Neural cell (in vitro differentiated cells): ENCODE results near the gene ABHD17A.

ENCODE experiments used
- EP300 ChIP-seq: fragments of 450-650 bp; conservative IDR thresholded peaks from 2 replicates; pipeline ENCODE4 v1.6.1; 2014; ENCODE audit warnings: antibody characterized with exemption, mild to moderate bottlenecking, moderate library complexity; ENCODE audit not compliant: poor library complexity, severe bottlenecking
- EZH2 ChIP-seq: fragments of 200-600, 300-800 bp; shearing (Covaris generic), sonication (generic); IDR thresholded peaks from 2 replicates; pipeline ENCODE4 v1.6.1; 2014; ENCODE audit warnings: antibody characterized with exemption, low read length, borderline replicate concordance, mild to moderate bottlenecking; ENCODE audit not compliant: insufficient read depth, poor library complexity, severe bottlenecking
- MXI1 ChIP-seq: fragments of 450-650 bp; conservative IDR thresholded peaks from 2 replicates; pipeline ENCODE4 v1.6.1; 2014; ENCODE audit warnings: antibody characterized with exemption, mild to moderate bottlenecking; ENCODE audit not compliant: poor library complexity, severe bottlenecking
- POLR2AphosphoS5 ChIP-seq: IDR thresholded peaks from 2 replicates; pipeline ENCODE4 v1.6.1; 2012
- RAD21 ChIP-seq: fragments of 450-650 bp; conservative IDR thresholded peaks from 2 replicates; pipeline ENCODE4 v1.6.1; 2014; ENCODE audit warnings: antibody characterized with exemption, mild to moderate bottlenecking, moderate library complexity
- TAF1 ChIP-seq: IDR thresholded peaks from 2 replicates; pipeline ENCODE4 v1.6.1; 2012; ENCODE audit warnings: low read depth
- TF ChIP-seq, protein P1 (sequence below): fragments of 450-650 bp; IDR thresholded peaks from 2 replicates; pipeline ENCODE4 v1.5.1; 2014; ENCODE audit warnings: antibody characterized with exemption, mild to moderate bottlenecking, moderate library complexity; ENCODE audit not compliant: poor library complexity, severe bottlenecking
- TF ChIP-seq, protein P2 (sequence below): IDR thresholded peaks from 2 replicates; pipeline ENCODE4 v1.6.1; 2012; ENCODE audit warnings: borderline replicate concordance

DNA sequence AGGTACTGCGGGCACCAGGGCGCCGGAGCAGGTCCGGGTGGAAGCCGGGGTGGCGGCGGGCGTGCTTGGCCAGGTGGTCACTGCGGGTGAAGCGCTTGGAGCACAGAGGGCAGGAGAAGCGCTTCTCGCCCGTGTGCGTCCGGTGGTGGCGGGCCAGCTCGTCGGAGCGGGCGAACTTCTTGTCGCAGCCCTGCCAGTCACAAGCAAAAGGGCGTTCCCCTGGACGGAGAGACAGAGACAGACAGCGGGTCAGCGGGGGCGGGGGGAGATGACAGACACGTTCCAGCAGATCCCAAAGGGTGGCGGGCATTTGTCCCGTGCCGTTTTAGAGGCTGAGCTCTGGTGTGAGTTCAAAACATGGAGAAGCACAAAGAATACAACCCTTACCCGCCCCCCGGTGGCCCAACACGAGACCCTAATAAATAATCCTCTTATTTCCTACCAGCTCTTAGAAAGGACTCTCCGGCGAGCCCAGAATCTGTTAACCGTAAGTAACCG lies 30.7 kb downstream of the ABHD17A start:
- TF ChIP-seq POLR2AphosphoS5 (no peak), EP300 (no peak), MXI1 (no peak), EZH2 (no peak), RAD21 (no peak), TAF1 (no peak)
- TF ChIP-seq, protein P1, sequence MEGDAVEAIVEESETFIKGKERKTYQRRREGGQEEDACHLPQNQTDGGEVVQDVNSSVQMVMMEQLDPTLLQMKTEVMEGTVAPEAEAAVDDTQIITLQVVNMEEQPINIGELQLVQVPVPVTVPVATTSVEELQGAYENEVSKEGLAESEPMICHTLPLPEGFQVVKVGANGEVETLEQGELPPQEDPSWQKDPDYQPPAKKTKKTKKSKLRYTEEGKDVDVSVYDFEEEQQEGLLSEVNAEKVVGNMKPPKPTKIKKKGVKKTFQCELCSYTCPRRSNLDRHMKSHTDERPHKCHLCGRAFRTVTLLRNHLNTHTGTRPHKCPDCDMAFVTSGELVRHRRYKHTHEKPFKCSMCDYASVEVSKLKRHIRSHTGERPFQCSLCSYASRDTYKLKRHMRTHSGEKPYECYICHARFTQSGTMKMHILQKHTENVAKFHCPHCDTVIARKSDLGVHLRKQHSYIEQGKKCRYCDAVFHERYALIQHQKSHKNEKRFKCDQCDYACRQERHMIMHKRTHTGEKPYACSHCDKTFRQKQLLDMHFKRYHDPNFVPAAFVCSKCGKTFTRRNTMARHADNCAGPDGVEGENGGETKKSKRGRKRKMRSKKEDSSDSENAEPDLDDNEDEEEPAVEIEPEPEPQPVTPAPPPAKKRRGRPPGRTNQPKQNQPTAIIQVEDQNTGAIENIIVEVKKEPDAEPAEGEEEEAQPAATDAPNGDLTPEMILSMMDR: no peak
- TF ChIP-seq, protein P2, sequence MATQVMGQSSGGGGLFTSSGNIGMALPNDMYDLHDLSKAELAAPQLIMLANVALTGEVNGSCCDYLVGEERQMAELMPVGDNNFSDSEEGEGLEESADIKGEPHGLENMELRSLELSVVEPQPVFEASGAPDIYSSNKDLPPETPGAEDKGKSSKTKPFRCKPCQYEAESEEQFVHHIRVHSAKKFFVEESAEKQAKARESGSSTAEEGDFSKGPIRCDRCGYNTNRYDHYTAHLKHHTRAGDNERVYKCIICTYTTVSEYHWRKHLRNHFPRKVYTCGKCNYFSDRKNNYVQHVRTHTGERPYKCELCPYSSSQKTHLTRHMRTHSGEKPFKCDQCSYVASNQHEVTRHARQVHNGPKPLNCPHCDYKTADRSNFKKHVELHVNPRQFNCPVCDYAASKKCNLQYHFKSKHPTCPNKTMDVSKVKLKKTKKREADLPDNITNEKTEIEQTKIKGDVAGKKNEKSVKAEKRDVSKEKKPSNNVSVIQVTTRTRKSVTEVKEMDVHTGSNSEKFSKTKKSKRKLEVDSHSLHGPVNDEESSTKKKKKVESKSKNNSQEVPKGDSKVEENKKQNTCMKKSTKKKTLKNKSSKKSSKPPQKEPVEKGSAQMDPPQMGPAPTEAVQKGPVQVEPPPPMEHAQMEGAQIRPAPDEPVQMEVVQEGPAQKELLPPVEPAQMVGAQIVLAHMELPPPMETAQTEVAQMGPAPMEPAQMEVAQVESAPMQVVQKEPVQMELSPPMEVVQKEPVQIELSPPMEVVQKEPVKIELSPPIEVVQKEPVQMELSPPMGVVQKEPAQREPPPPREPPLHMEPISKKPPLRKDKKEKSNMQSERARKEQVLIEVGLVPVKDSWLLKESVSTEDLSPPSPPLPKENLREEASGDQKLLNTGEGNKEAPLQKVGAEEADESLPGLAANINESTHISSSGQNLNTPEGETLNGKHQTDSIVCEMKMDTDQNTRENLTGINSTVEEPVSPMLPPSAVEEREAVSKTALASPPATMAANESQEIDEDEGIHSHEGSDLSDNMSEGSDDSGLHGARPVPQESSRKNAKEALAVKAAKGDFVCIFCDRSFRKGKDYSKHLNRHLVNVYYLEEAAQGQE: no peak
